GM23338 (cell line): ENCODE results near the gene SORCS2.

Experiments
- CREB1 ChIP-seq: fragments of 250-450 bp; sonication (Bioruptor Pico); IDR thresholded peaks from 2 replicates; pipeline ENCODE4 v1.5.0; 2020; ENCODE audit warnings: low read depth, mild to moderate bottlenecking, moderate library complexity
- EZH2 ChIP-seq: fragments of 200-600 bp; sonication (generic); IDR thresholded peaks from one replicate; pipeline ENCODE4 v1.8.0; 2017; ENCODE audit warnings: antibody characterized with exemption, mild to moderate bottlenecking, low read depth; ENCODE audit not compliant: unreplicated experiment
- POLR2AphosphoS5 ChIP-seq: IDR thresholded peaks from 2 replicates; pipeline ENCODE4 v1.6.1; 2016; ENCODE audit warnings: antibody characterized with exemption, low read depth
- TF ChIP-seq, protein P1 (sequence below), 2 experiments: fragments of 200-600 bp in 1 of 2; sonication (generic) in 1 of 2; conservative IDR thresholded peaks; 2 replicates each; pipeline versions ENCODE4 v1.5.1 to v1.6.1; 2016 to 2017; ENCODE audit warnings: antibody characterized with exemption in 2 of 2, low read depth in 2 of 2, mild to moderate bottlenecking in 2 of 2, moderate library complexity in 1 of 2
- TF ChIP-seq, protein P2 (sequence below): IDR thresholded peaks from one replicate; pipeline ENCODE4 v1.6.1; 2018; ENCODE audit warnings: antibody characterized with exemption; ENCODE audit not compliant: unreplicated experiment

DNA sequence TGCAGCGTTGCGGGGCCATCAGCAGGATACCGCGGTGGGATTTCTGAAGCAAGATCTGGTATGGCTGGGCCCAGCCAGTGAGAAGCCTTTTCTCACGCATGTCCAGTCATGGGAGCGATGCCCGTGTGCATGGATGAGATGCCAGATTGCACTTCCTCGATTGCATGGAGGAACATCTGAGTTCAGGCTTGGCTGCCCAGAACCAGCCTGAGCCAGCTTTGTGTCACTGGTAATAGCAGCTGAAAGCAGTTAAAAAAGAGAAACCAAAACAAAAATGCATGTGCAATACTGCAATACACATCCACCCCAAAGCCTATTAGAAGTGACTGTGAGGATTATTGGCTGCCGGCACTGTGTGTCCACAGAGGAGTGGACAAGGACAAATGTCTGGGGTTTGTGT lies 183.1 kb downstream of the SORCS2 start:
- TF ChIP-seq, protein P1, sequence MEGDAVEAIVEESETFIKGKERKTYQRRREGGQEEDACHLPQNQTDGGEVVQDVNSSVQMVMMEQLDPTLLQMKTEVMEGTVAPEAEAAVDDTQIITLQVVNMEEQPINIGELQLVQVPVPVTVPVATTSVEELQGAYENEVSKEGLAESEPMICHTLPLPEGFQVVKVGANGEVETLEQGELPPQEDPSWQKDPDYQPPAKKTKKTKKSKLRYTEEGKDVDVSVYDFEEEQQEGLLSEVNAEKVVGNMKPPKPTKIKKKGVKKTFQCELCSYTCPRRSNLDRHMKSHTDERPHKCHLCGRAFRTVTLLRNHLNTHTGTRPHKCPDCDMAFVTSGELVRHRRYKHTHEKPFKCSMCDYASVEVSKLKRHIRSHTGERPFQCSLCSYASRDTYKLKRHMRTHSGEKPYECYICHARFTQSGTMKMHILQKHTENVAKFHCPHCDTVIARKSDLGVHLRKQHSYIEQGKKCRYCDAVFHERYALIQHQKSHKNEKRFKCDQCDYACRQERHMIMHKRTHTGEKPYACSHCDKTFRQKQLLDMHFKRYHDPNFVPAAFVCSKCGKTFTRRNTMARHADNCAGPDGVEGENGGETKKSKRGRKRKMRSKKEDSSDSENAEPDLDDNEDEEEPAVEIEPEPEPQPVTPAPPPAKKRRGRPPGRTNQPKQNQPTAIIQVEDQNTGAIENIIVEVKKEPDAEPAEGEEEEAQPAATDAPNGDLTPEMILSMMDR (conservative IDR thresholded peaks at IDR 0.05; ENCODE audit: low read depth in 2 of 2) = no peak
- no peak for TF ChIP-seq EZH2
- TF ChIP-seq POLR2AphosphoS5 = no peak
- TF ChIP-seq, protein P2, sequence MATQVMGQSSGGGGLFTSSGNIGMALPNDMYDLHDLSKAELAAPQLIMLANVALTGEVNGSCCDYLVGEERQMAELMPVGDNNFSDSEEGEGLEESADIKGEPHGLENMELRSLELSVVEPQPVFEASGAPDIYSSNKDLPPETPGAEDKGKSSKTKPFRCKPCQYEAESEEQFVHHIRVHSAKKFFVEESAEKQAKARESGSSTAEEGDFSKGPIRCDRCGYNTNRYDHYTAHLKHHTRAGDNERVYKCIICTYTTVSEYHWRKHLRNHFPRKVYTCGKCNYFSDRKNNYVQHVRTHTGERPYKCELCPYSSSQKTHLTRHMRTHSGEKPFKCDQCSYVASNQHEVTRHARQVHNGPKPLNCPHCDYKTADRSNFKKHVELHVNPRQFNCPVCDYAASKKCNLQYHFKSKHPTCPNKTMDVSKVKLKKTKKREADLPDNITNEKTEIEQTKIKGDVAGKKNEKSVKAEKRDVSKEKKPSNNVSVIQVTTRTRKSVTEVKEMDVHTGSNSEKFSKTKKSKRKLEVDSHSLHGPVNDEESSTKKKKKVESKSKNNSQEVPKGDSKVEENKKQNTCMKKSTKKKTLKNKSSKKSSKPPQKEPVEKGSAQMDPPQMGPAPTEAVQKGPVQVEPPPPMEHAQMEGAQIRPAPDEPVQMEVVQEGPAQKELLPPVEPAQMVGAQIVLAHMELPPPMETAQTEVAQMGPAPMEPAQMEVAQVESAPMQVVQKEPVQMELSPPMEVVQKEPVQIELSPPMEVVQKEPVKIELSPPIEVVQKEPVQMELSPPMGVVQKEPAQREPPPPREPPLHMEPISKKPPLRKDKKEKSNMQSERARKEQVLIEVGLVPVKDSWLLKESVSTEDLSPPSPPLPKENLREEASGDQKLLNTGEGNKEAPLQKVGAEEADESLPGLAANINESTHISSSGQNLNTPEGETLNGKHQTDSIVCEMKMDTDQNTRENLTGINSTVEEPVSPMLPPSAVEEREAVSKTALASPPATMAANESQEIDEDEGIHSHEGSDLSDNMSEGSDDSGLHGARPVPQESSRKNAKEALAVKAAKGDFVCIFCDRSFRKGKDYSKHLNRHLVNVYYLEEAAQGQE = no peak
- TF ChIP-seq CREB1 (CRISPR knock-in tag) = no peak
